Astrocyte of the cerebellum (primary cell): ENCODE data around the gene SCLT1.

ENCODE experiments used
- DNase-seq: peaks from one replicate; pipeline ENCODE4 v3.0.0-alpha.2; 2011; ENCODE audit warnings: low read depth
- H3K4me3 ChIP-seq: 2 replicates; pipeline ENCODE4 v1.5.1; 2011; ENCODE audit warnings: mild to moderate bottlenecking, low read depth, low read length, moderate library complexity
- CTCF ChIP-seq: IDR thresholded peaks from 2 replicates; pipeline ENCODE4 v1.5.1; 2012; ENCODE audit warnings: low read length, low read depth, moderate library complexity, mild to moderate bottlenecking; ENCODE audit errors: missing control alignments
- in situ Hi-C: cut with HindIII; loops from 2 replicates; pipeline ENCODE4 v1.10.0; 2017; ENCODE audit warnings: low sequenced_read_pairs

Gene SCLT1

DNA sequence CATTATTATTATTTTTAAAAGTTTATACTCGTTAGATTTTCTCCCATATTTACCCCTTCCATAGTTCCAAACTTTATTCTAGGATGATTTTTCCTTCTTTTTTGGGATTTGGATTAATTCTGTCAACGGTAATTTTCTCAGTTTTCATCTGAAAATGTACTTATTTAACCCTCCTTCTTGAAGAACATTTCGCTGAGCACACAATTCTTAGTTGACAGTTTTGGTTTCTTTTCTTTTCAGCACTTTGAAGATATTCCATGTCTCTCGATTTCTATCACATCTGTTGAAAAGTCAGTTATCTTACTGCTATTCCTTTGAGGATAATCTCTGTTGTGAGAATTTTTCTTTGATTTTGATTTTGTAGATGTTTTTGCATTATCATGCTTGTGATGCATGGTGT, 85.2 kb downstream of the SCLT1 start:
- TF ChIP-seq CTCF = no peak
- in situ Hi-C loops = no loop called here
- DNase-seq = no peak
- H3K4me3 ChIP-seq = no peak overlapping the region

DNA sequence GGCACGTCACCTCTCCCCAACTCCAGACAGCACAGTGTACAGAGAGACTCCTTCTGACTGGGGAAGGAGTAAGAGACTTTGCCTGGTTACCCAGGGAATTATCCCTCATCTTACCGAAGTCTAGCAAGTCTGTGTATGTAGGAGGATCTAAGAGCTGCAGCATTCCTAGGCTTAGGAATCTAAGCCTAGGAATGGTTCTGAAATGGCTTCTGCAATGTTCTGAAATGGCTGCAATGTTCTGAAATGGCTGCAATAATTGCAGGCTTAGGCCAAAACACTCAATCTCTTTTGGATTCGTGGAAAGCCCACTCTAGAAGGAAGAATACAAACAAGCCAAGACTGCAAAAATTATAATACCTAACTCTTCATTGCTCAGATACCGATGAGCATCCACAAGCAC, 106.4 kb downstream of the SCLT1 start:
- no peak for TF ChIP-seq CTCF
- in situ Hi-C loops = no loop called here

DNA sequence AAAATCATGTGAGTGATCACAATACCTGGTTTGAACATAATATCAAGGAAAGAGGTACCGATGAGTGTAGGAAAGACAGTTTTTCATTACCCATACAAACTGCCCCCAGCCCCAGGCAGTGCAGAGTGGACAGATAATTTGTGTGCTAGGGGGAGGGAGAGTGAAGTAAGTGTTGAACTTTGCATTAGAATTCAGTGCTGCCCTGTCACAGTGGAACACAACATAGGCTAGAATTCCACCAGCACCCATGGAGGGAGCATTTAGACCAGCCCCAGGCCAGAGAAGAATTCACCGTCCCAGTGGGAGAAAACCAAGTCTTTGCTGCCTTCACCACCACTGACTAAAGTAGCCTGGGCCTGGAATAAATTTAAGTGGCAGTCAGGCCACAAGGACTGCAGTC, 107.3 kb downstream of the SCLT1 start:
- DNase-seq = no peak
- no peak overlapping the region for H3K4me3 ChIP-seq
- no peak for TF ChIP-seq CTCF
- in situ Hi-C loops = no loop called here

More for the DNA sequence above, 106.4 kb downstream of the SCLT1 start:
- H3K4me3 ChIP-seq = no peak overlapping the region
- no peak for DNase-seq

- H3K4me3 ChIP-seq = no peak overlapping the region
- no peak for DNase-seq
- in situ Hi-C loops = no loop called here
- no peak for TF ChIP-seq CTCF
Observed at GRCh38 chr4:128983771-128984485, 109.4 kb downstream of the SCLT1 start.

DNA sequence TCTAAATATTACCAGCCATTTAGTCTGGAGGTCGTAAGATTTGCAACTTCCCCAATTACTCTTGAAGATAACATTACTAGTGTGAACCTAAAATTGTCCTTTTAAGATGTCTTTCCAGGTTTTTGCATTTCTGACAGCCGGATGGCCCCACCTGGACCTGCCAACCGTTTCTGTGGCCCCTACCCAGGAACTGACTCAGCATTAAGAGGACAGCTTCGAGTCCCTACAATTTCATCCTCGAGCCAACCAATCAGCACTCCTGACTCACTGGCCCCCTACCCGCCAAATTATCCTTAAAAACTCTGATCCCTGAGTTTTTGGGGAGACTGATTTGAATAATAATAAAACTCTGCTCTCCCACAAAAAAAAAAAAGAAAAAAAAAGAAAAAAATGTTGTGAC, 112.0 kb downstream of the SCLT1 start:
- H3K4me3 ChIP-seq = no peak overlapping the region
- TF ChIP-seq CTCF = no peak
- no peak for DNase-seq
- in situ Hi-C loops = no loop called here

- H3K4me3 ChIP-seq = no peak overlapping the region
- DNase-seq = no peak
- in situ Hi-C loops = no loop called here
- no peak for TF ChIP-seq CTCF
Observed at GRCh38 chr4:128980816-128981326, 112.5 kb downstream of the SCLT1 start.
